Testis (tissue), 5 donors: Measurements from ENCODE around the gene MED12L. TPM values are rescaled to one million over a fixed set of nuclear protein-coding genes. Genes with fewer than 3 reads are reported as not detected.

ENCODE experiments used
- DNase-seq: peaks from one replicate; pipeline ENCODE4 v3.0.0-alpha.2; 2019
- H3K27ac ChIP-seq, 2 donors: fragments of 200-600 bp; sonication (generic); one replicate each; pipeline ENCODE4 v1.5.1; 2019
- H3K27me3 ChIP-seq: fragments of 200-600 bp; sonication (generic); one replicate; pipeline ENCODE4 v1.5.1; 2019
- H3K36me3 ChIP-seq: fragments of 200-600 bp; sonication (generic); one replicate; pipeline ENCODE4 v1.5.1; 2017; ENCODE audit warnings: low read depth; ENCODE audit errors: missing control alignments
- H3K4me1 ChIP-seq: fragments of 200-600 bp; sonication (generic); one replicate; pipeline ENCODE4 v1.5.1; 2019
- H3K4me3 ChIP-seq, 2 donors: fragments of 200-600 bp; sonication (generic); one replicate each; pipeline ENCODE4 v1.5.1; 2017 to 2019
- H3K9me3 ChIP-seq: fragments of 200-600 bp; sonication (generic); one replicate; pipeline ENCODE4 v1.5.1; 2017
- CTCF ChIP-seq, 3 experiments: fragments of 450-650 bp in 2 of 3; fragments of 200-600 bp in 1 of 3; sonication (generic) in 1 of 3; IDR thresholded peaks; one replicate each; pipeline ENCODE4 v1.5.1; 2016 to 2019; ENCODE audit warnings: antibody characterized with exemption in 3 of 3, mild to moderate bottlenecking in 2 of 3, moderate library complexity in 1 of 3
- POLR2A ChIP-seq: fragments of 450-650 bp; IDR thresholded peaks from one replicate; pipeline ENCODE4 v1.6.1; 2017; ENCODE audit warnings: antibody characterized with exemption, mild to moderate bottlenecking, moderate library complexity
- WGBS, 2 donors: methylation state at CpG; one replicate each; pipeline ENCODE4 v1.1.5; 2018; 5-methylcytosine and 5-hydroxymethylcytosine counted together
- intact Hi-C: fragments of 100-400 bp; cut with DNase I; formaldehyde crosslinking; loops from one replicate; pipeline ENCODE4 v1.15.1; 2023; ENCODE audit warnings: low total_unique reads
- long read RNA-seq, 2 donors: transcript quantifications; one replicate each; lab custom pipeline, GENCODE V29; 2026
- polyA plus RNA-seq: library from polyadenylated mRNA; stranded (reverse); fragments of 350-450 nt; fragmentation: Illumina TruSeq; extraction: RNeasy Lipid Tissue Mini Kit (QIAGEN cat#74804); gene quantifications from one replicate; pipeline ENCODE4 v1.2.3, GENCODE V29; 2014; ENCODE audit warnings: low read depth, low replicate concordance; ENCODE audit not compliant: insufficient read depth
- total RNA-seq, 2 donors: library from RNA; depleted of rRNA; stranded (reverse); fragments of >200 nt; gene quantifications; one replicate each; pipeline ENCODE4 v1.2.3, GENCODE V29; 2016

Gene MED12L
- total RNA-seq = 10 to 100 TPM; 10.3 to 18.5 TPM
- polyA plus RNA-seq = 10.4 TPM
- long read RNA-seq, donor 1 = 0 reads
- long read RNA-seq, donor 2 = 0 reads

GRCh38 chr3:151085227-151085888 lies at the start of gene MED12L:
TSS of gene MED12L (plus strand) at chr3:151085664. CDS start at chr3:151086927, 1,263 bp downstream.
- WGBS, 2 donors = 1% methylated on average over 49 of the region's 84 CpGs; no CpG with 5 or more reads in 1 of the 2 donors
- H3K4me3 ChIP-seq = peak within 1 kb of the TSS; percentile 65 to 83
- H3K27me3 ChIP-seq = no peaks in the 10 kb centered on the region
- no peaks in the 10 kb centered on the region for H3K9me3 ChIP-seq
- H3K4me1 ChIP-seq = peaks cover 4% of the 10 kb centered on the region
- H3K36me3 ChIP-seq = no peaks in the 10 kb centered on the region
- intact Hi-C loops = no loop called here
- H3K27ac ChIP-seq = peak within 1 kb of the TSS; percentile 72 to 73
- TF ChIP-seq POLR2A (no peak), CTCF (IDR thresholded peaks at IDR 0.05) (no peak)
- peak; percentile 73 for DNase-seq

- Histone ChIP-seq H3K4me1 (no peaks in the 10 kb centered on the region), H3K4me3 (no peak overlapping the region), H3K27ac (no peak overlapping the region), H3K36me3 (no peaks in the 10 kb centered on the region), H3K27me3 (no peaks in the 10 kb centered on the region), H3K9me3 (no peaks in the 10 kb centered on the region)
- peak; percentile 52 for DNase-seq
- intact Hi-C loops = no loop called here
- no peak for TF ChIP-seq CTCF (IDR thresholded peaks at IDR 0.05)
- no peak for TF ChIP-seq POLR2A
- WGBS, 2 donors = 44 to 52% methylated on average over 4 of the region's 4 CpGs
Measured at GRCh38 chr3:151037746-151038477, 47.6 kb upstream of the MED12L start.

- H3K27ac ChIP-seq = no peak overlapping the region
- TF ChIP-seq POLR2A = no peak
- no peak for TF ChIP-seq CTCF (IDR thresholded peaks at IDR 0.05)
- H3K9me3 ChIP-seq = no peaks in the 10 kb centered on the region
- H3K4me1 ChIP-seq = no peaks in the 10 kb centered on the region
- WGBS, 2 donors = 91 to 100% methylated on average over 1 of the region's 1 CpG
- no peaks in the 10 kb centered on the region for H3K27me3 ChIP-seq
- intact Hi-C loops = no loop called here
- no peak for DNase-seq
- H3K36me3 ChIP-seq = no peaks in the 10 kb centered on the region
- no peak overlapping the region for H3K4me3 ChIP-seq
Measured at GRCh38 chr3:151044706-151045105, 40.8 kb upstream of the MED12L start.

- no peaks in the 10 kb centered on the region for H3K36me3 ChIP-seq
- intact Hi-C loops = no loop called here
- H3K27ac ChIP-seq = no peak overlapping the region
Measured at GRCh38 chr3:151047636-151048035, 37.8 kb upstream of the MED12L start.

More at GRCh38 chr3:151047636-151048035, 37.8 kb upstream of the MED12L start:
- Histone ChIP-seq H3K4me1 (no peaks in the 10 kb centered on the region), H3K27me3 (no peaks in the 10 kb centered on the region), H3K4me3 (no peak overlapping the region), H3K9me3 (no peaks in the 10 kb centered on the region)
- TF ChIP-seq POLR2A (no peak), CTCF (IDR thresholded peaks at IDR 0.05) (no peak)
- DNase-seq = no peak
